ENCODE results near the gene BCR. TPM values are rescaled to one million over a fixed set of nuclear protein-coding genes. Genes with fewer than 3 reads are reported as not detected.

Gene BCR
- total RNA-seq, 2 donors from 2014 or later, result 40.3 to 47.4 TPM

DNA sequence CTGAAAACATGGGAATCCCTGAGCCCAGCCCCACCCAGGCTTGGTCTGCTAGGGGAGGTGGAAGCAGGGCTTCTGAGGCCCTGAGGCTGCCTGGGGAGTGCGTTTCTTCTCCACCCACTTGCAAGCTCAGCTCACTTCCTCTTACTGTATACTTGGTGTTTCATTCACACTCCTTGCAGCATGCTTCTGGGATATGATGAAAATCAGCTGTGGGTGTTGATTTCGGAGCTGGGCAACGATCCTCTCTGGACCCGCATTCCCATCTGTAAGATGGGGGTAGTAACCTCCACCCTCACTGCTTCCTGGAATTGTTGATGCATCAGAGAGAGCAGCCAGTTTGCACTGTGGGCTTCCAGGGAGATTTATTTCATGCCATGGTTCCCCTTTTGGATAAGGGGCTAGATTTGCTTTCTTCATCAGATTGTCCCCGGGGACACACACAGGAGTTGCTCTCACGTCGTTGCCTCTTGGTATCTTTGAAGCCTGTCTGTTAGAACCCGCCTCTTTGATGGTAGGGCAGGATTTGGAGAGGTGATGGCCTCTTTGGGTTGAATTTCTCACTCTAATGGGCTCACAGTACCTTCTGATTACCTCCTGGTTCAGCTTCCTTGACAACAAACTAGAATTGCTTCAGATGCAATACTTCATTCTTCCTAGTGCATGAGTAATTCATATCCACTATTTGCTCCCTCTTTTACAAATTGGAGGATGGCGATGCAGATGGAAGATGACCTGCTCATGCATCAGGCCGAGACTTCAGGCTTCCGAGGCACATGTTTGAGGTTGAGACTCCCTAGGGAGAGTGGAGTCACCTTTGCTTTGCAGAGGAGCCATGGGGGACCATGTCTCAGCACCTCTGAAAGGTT is 40.4 kb downstream of the BCR start:
- DNase-seq (ENCODE audit: low spot score), result no peak
- intact Hi-C loops (cut with DNase I), result no loop called here

DNA sequence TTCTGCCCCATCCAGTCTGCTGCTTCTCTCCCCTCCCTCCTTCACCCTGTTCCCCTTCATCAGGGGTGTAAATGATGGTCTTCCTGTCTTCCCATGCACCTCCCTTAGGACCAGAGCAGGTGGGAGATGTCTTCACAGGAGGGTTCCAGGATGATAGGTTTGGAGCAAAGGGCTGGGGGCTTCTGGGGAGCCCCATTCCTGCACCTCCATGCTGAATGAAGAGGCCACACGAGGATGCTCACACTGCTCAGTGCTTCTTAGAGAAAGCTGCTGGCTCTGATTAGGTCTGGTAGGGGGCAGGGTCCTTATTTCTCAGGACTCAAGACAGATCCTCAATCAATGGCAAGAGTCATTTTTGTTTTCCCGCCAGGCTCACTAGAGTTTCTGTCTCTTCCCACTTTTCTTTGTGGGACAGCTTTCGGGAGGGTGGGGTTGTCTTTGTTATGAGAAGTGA is 41.1 kb downstream of the BCR start:
- intact Hi-C loops (cut with DNase I), result no loop called here

DNA sequence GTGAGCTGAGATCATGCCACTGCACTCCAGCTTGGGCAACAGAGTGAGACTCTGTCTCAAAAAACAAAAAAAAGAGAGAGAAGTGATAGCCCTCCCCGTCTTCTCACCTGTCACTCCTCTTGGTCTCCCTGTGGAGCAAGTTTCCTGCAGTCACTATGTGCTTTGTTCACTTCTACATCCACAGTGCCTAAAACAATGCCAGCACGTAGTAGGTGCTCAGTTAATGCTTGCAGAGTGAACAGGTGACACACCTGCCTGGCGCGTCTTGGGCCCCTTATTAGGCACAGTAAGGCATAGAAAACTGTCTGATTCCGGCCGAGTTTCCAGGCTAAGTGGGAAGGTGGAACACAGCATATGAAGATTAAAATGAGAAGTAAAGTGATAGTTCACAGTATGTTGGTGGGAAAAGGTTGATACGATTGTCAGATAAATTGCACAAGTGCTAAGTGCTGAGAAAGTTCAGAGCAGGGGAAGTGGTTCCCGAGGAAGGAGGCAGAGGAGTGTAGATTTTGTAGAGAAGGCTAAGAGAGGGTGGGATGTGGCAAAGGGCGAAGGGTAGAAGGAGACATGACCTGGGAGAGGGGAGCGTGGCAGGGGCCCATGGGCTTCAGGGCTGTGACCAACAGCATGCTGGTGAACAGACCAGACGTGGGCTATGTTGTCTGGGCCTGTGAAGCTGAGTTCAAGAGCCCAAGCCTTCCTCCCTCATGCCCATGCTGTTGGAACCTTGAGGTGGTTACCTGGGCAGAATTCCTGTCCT is 41.9 kb downstream of the BCR start:
- DNase-seq (ENCODE audit: low spot score), result no peak
- intact Hi-C loops (cut with DNase I), result no loop called here

More for the DNA sequence above, 41.1 kb downstream of the BCR start:
- DNase-seq (ENCODE audit: low spot score), result no peak

DNA sequence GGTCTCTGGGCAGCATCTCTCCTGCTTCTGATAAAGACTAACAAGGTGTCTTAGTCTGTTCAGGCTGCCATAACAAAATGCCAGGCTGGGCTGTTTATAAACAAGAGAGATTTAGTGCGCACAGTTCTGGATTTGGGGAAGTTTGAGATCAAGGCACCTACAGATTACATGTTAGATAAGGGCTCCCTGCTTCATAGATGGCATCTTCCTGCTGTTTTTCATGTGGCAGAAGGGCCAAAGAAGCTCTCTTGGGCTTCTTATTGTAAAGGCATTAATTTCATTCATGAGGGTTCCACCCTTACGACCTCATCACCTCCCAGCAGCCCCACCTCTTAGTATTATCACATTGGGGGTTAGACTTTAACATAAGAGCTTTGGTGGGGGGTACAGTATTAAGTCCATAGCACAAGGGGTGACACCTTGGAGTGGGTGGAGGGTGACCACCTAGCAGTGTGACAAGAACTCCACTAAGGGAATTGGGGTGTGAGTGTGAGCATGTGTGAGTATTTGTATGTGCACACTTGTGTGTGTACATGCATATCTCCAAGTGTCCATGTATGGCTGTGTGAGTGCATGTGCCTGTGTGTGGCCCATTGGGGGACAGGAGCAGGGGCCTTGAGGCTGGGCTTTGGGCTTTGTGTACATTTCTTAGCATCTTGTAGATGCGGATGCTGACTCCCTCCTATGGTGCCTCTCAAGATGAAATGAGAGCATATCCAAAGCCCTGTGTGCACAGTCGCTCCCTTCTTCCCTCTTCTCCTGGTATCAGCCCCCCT is 42.7 kb downstream of the BCR start:
- intact Hi-C loops (cut with DNase I), result no loop called here
- DNase-seq (ENCODE audit: low spot score), result no peak

DNA sequence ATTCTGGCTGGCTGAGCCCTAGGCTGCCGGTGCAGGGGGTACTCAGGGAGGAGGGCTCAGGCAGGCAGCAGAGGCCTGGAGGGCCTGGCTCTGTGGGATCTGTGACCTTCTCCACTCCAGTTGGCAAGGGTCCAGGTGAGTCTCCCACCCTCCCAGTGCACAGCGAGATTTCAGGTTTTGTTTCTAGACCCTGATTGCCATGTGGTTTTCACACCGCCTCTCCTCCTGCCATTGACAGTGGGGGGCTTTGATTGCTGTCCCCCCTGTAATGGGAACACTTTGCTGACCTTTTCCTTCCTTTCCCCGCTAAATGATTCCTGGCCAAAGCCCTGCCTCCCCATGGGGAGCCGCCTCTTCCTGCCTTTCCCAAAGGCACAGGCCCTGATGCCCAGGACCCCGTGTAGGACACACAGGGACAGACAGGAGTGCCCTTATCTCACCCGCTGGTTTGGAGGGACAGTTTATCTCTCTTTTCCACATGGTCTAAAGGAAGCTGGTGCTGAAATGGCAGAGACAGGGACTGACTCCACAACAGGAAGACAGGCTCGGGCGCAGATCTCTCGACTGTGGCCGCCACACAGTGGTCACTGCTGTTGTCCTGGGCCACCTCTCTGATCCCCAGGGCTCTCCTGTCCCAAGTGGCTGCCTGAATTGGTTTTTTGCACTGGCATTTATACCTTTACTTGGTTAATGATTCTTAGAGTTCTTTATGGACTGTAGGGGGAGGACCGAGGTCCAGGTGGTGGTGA is 43.4 kb downstream of the BCR start:
- intact Hi-C loops (cut with DNase I), result no loop called here
- peak; percentile 57 for DNase-seq (ENCODE audit: low spot score)

DNA sequence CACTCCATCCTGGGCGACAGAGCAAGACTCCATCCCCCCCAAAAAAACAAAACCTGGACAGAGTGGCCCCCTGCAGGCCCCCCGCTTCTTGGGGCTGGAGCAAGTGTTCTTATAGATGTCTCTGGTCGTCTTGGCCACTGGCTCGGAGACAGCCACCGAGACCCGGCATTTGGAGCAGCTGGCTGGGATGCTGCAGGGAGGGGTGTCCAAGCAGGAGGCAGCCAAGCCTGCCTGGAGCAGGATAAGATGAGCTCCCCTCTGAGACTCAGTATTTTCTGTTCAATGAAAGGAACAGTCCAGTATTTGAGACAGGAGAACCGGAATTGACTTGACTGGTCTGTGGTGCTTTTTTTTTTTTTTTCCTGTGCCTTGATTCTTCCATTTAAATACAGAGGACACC is 44.5 kb downstream of the BCR start:
- DNase-seq (ENCODE audit: low spot score), result peak; percentile 51
- intact Hi-C loops (cut with DNase I), result loop anchor here in 1 of 2 donors (5.0 kb wide), 1 partner anchor 33 kb away; no protein-coding TSS in a partner anchor

DNA sequence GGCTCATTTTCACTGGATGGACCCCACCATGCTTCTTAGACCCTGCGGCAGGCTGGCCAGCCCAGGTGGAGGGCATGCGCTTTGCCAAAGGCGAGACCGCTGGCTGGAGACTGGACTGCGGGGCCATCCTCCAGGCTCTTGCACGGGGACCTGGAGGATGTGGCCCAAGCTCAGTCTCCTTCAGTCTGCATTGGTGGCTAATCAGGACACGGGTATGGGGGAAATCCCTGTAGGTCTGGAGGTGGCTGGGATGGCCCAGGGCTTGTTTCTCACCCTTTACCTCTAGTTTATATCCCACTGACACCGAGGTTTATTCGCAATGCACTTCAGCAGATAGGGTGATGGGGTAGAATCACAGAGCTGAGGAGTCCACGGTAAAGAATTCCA is 45.0 kb downstream of the BCR start:
- no peak for DNase-seq (ENCODE audit: low spot score)
- intact Hi-C loops (cut with DNase I), result loop anchor here in 1 of 2 donors (5.0 kb wide), 1 partner anchor 33 kb away; no protein-coding TSS in a partner anchor

DNA sequence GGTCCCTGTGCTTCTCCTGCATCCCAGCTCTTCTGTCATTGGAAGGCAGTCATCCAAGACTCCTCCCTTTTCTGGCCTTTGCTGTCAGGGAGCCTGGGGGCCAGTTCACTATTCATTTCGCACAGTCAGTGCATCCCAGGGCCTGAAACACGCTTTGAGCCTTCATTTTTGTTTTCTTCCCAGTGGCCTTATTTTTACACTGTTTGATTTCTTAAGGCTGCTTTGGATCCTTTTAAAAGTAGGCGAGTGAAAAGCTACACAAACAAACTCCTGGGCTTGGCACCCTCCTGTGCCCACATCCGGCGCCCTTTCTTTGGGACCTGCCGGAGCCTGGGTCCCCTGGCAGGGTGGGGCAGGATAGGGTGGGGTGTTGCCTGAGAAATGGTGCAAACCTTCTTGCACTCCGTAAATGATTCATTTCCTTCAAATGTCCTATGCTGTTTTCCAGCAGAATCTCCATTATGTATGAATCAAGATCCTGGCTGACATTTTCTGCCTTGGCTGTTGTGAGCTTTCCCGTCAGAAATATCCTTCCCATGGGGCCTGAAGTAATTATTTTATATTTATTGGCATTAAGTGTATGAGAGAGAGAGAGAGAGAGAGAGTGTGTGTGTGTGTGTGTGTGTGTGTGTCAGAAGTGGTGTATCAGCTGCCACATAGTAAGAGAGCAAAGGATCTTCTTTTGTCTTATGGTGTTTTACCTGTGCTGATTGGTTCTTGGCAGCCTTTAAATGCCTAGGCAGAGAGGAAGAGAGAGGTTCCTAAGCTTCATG is 45.6 kb downstream of the BCR start:
- DNase-seq (ENCODE audit: low spot score), result peak; percentile 93
- intact Hi-C loops (cut with DNase I), result loop anchor here in 1 of 2 donors (5.0 kb wide), 1 partner anchor 34 kb away; no protein-coding TSS in a partner anchor

DNA sequence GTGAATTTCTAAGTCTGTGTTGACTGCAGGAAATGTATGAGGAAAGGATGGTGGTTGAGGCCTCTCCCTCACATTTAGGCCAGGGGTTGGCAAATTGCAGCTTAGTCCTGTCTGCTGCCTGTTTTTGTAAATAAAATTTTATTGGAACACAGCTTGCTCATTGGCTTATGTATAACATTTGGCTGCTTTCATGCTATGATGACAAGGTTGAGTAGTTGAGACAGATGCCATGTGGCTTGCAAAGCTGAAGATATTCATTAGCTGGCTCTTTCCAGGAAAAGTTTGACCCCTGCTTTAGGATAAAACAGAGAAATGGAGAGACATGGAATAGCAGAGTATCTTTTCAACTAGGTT is 46.2 kb downstream of the BCR start:
- DNase-seq (ENCODE audit: low spot score), result no peak
- intact Hi-C loops (cut with DNase I), result loop anchor here in 1 of 2 donors (5.0 kb wide), 1 partner anchor 34 kb away; no protein-coding TSS in a partner anchor

DNA sequence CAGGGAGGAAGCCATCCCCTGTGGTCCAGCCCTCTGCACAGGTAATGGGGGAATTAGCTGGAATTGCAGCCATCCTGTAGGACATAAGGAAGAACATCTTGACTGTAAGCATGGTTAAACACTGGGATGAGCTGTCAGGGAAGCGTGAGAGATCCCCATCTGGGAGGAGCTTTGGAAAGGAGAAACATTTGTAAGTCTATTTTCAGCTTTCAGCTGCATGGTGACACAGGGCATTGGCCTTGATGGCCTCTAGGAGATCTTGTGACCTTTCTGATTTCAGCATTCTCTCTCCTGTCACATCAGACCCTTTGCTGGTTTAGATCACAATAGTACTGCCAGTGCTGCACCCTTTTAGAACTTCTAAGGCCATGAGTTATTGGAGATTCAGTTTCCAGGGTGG is 47.1 kb downstream of the BCR start:
- no peak for DNase-seq (ENCODE audit: low spot score)
- intact Hi-C loops (cut with DNase I), result loop anchor here in 1 of 2 donors (5.0 kb wide), 1 partner anchor 35 kb away; no protein-coding TSS in a partner anchor

DNA sequence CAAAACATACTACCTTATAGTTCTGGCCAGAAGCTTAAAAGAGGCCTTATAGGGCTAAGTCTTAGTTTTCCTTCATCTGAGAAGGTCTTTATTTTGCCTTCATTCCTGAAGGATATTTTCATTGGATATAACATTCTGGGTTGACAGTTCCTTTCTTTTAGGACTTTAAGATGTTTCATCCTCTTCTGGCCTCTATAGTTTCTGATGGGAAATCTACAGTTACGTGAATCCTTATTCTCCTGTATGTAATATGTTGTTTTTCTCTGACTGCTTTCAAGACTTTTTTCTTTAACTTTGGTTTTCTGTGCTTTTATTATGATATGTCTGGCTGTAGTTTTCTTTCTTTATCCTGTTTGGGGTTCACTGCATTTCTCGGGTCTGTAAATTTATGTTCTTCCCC is 48.2 kb downstream of the BCR start:
- intact Hi-C loops (cut with DNase I), result loop anchor here in 1 of 2 donors (5.0 kb wide), 1 partner anchor 36 kb away; no protein-coding TSS in a partner anchor

DNA sequence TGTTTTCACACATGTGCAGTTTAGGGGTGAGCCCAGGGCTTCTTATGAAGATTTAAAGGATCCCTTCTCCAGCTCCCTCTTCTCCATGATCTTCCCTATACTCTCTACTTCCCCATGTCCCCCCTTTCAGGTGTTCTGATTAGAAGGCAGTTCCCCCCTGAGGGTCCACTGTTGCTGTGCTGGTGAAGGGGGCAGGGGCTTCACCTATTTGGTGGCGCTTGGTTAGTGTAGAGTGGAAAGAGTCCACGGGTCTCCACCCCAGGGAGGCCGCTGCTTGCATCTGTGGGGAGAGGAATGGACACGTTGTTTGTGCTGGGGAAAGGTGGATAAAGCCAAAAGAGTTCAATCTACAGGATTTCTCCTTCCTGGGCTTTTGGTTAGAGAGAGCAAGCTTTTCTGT is 49.3 kb downstream of the BCR start:
- DNase-seq (ENCODE audit: low spot score), result no peak
- intact Hi-C loops (cut with DNase I), result loop anchor here in 1 of 2 donors (5.0 kb wide), 1 partner anchor 37 kb away; no protein-coding TSS in a partner anchor

More for the DNA sequence above, 48.2 kb downstream of the BCR start:
- no peak for DNase-seq (ENCODE audit: low spot score)

DNA sequence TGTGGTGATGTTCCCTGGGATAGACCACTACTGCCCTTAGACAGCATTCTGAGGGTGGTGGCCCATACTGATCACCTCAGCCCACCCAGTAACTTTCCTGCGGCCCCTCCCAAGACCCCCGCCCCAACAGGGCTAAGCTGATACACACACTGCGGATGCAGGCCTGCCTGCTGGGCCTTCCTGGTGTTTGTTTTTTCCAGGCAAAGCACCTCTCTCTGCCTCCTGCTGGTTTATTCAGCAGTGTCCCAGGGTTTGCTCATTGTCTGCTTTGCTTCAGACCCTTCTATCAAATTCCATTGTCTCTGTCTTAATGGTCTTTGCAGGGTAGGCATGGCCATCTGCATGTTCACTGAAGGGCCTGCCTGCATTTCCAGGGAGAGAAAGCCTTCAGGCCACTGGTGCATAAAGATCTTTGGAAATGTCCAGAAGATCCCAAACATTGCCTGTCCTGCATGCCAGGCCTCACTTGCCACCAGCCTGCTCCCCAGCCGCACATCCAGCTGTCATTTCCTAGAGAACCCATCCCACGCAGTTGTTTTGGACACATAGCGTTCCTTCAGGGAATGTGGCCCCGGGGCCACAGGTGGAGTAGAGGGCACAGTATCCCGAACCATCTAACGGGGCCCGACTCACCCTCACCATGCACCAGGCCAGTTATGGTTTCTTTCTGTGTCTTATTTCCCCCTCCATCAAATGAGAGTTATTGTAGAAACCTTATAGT is 50.2 kb downstream of the BCR start:
- no peak for DNase-seq (ENCODE audit: low spot score)
- intact Hi-C loops (cut with DNase I), result no loop called here

DNA sequence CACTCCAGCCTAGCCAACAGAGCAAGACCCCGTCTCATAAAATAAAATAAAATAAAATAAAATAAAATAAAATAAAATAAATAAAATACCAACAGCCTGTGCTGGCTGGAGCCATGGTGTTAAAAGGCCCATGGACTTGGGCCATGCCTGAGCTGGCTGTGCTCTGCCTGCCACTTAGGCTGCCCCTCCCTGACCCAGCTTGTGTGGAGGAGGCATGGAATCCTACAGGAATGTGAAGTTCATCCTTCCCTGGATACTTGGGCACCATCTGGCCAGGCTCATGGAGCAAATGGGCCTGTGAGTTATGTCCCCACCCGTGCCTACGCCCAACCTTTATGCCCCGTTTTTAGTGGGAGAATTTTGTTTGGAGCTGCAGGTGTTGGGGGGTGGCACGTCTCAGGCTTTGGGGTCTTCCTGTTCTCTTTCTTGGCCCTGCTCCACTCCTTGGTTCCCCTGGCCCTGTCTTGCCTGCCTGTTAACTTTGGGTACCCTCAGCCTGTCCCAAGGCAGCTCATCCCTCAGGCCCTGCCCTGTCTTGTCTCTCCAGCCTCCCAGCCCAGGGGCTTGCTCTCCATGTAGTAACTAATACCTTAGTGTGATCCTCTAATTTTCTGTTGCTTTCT is 51.3 kb downstream of the BCR start:
- DNase-seq (ENCODE audit: low spot score), result no peak
- intact Hi-C loops (cut with DNase I), result no loop called here

DNA sequence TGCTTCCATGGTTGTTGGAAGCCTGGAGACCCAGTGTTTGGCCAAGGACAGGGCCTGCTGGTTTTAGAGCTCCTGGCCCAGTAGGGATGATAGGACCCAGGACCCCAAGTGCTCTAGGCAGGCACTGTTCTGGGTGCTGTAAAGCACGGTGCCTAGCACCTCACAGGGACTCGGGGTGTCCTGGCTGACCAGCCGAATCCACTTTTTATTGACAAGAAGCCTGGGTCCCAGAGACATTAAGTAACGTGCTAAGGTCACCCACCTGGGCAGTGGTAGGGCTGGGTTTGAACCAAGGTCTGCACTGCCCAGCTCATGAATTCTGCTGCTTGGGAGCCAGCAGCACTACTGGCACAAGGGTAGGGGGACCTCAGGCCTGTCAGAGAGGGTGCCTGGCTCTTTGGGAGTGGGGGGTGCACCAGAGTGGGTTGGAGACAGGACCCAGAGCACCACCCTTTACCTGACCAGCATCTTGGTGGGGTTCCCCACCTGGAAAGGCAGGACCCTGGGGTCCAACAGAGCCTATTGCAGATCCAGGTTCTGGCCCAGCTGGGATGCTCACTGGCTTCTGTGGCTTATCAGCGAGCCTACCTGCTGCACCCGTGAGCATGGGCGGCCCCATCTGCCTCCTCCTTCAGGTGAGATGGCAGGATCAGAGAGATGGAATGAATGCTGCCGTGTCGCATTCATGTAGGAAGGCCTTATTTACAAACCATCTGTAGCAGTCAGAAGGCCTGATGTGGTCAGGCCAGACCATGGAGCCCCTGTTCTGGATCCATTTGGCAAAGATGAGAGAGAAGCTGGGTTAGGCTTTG is 52.0 kb downstream of the BCR start:
- intact Hi-C loops (cut with DNase I), result no loop called here
- no peak for DNase-seq (ENCODE audit: low spot score)

DNA sequence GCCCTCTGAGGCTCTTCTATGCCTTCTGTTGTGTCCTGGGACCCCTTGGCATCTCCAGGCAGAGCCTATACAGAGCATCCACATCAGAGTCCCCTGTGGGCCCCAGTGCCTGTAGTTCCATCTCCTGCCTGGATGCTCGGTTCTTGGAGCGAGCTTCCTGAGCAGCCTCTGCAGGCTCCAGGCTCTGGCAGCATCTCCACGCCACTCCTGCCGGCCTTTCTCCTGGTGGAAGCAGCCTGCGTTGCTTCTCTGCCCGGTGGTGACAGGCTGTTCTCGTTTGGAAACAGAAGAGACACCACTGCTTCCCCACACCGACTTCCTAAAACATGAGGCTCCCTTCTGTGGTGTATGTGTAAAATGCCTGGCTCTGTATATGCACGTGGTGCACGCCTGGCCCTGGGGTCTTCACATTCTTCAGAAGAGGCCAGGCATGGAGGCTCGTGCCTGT is 52.8 kb downstream of the BCR start:
- DNase-seq (ENCODE audit: low spot score), result no peak
- intact Hi-C loops (cut with DNase I), result no loop called here

All from posterior vena cava (tissue), 2 donors.